Measurements from ENCODE around the gene BTBD9.

The BTBD9 gene

DNA sequence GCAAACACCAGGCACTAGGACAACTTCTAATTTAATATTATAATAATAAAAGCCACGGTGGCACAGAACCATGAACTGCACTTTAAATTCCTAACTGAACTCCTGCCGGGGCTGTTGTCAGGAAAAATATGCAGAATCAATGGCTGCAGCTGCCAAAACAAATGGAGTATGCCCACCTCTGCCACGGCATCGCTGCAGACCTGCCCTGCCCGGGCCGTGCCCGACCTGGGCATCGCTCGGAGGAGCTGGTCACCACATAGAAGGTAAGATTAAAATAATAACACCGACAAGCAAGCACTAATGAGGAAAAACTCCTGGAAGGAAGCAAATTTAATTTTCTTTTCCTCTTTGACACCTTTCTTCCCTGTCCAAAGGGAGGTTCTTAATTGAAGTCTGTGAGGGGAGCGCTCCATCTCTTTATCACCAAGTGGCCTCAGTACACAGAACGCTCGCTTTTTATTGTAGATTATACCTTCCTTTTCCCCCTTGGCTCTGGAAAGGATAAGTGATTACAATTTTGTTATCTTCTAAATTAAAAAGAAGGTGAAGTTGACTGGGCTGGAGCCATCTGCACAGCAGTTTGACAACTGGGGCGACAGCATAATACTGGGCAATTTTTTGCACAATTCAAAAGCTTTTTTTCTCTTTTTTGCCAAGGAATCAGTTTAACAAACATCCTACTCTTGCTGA, 468.9 kb downstream of the BTBD9 start:
- DNase-seq, result no peak

DNA sequence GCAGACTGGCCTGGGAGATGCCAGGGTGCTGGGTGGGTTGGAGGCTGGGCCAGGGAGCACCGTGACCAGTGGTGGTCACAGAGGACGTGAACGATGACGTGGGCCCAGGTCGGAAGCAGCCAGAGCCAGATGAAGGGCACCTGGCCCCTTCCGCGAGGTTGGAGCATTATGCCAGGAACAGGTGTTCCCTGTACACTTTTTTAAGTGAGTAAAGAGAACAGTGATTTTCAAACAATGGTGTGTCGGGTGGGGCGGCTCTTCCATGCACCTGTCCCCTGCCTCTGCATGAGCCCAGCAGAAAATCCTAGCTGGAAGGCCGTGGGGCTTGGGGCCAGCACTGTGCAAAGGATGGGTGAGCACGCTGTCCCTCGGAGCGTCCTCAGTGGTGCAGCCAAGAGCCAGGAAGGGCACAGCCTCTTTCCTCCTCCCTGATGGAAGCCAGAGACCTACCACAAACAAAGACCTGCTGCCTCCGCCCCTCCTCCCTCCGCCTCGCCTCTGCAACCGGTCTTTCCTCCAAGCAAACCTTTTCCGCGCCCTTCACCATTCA, 469.7 kb downstream of the BTBD9 start:
- DNase-seq, result no peak

DNA sequence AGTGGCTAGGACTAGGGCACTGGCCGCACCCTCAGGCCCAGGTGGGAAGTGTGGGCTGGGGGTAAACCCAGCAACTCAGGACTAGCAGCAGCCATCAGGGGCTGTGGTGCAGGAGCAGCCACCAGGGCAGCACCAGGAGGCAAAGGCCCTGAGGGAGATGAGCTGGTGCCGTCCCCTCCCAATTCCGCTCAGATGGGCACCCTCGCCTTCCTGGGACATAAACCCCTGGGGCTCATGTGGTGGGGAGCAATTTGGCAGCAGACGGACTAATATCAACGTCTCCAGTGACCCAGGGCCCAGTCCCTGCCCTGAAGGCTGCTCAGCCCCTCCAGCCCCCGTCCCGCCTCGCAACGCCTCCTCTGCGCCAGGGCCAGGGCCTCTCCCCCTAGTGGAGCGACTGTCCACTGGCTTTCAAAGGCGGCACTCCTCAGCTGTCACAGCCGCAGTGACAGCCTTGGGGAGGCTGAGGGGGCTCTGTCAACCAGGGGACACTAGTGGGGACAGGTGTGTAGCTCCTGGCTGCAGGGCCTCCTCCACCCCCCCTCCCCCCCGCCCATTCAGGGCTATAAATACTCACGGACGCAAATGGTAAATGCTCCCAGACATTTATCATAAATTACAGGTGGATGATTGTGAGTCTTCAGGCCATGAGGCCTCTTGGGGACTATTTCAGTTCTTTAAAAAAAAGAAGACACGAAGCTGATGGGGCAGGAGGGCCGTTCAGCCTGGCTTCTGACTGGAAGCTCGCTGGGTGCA, 470.3 kb downstream of the BTBD9 start:
- DNase-seq, result no peak

DNA sequence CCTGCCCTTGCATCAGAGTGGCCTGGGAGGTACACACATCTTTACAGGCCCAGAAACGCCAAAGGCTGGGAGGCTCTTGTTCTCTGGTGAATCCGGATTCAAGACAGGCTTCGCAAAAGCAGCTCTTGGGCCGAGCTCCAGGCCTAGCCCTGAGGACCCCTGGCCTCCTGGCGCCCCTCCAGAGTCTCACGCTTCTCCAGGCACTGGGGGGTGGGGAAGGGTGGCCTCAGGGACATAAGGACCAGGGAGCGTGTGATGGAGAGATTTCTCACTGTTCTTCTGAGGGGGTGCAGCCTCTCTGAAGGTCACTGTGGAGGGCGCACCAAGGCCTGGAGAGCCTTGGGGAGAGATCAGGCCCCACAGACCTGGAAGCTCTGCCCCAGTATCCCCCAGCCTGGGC, 471.0 kb downstream of the BTBD9 start:
- DNase-seq, result no peak

DNA sequence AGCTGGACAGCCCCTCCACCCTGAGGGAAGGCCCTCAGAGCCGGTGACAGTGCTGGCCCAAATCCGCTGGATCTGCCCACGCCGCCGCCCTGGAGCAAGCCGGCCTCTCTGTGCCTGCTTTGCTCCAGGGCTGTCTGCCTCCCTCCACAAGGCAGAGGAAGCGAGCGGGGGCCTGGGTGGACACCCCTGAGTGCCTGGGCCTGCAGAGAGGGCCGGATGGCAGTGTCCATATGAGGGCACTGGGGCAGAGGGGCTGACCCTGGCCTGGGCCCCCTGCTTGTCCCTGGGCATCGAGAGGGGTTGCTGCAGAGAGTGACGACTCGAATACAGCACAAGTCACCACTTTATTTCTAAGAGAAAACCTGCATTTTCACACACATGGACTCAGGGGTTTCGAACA, 471.6 kb downstream of the BTBD9 start:
- no peak for DNase-seq

DNA sequence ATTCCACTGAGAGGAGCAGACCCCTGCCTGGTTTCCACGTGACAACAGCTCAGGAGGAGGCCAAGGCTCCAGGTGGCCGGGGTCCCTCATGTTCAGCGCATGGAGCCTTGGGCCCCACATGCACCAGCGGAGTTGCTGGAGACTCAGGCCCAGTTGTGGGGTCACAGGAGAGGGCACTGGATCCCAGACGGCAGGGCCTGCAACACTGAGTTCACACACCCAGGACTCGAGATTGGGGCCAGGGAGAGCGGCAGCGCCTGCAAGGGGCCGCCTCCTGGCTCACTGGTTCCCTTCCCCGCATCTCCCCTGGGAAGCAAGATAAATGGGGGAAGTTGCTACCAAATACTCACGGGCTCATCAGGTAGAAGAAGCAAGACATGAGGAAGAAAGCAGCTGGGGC, 472.1 kb downstream of the BTBD9 start:
- DNase-seq, result no peak

DNA sequence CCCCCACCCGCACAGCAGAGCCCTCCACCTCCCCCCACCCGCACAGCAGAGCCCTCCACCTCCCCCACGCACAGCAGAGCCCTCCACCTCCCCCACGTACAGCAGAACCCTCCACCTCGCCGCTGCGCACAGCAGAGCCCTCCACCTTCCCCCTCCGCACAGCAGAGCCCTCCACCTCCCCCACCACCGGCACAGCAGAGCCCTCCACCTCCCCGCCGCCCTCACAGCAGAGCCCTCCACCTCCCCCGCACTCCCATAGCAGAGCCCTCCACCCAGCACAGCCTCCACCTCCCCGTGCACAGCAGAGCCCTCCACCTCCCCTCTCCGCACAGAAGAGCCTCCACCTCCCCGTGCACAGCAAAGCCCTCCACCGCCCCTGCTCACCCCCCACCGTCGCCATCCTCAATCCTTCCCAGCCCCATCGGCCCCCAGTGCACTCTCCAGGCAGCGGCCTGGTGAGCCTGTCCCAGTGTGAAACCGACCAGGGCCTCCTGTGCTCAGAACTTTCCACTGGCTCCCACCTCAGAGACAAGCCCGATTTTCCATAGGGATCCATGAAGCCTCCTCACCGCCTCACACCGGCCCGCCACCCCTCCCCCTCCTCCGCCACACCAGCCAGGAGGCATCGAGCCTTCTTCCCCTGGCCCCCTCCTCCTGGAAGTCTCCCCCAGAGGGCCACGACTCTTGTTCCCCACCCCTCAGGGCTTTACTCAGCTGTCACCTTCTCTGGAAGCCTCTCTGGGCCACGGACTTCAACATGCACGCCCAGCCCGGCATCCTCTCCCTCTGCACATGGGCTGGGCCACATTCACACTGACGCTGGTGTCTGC, 473.1 kb downstream of the BTBD9 start:
- DNase-seq, result no peak

DNA sequence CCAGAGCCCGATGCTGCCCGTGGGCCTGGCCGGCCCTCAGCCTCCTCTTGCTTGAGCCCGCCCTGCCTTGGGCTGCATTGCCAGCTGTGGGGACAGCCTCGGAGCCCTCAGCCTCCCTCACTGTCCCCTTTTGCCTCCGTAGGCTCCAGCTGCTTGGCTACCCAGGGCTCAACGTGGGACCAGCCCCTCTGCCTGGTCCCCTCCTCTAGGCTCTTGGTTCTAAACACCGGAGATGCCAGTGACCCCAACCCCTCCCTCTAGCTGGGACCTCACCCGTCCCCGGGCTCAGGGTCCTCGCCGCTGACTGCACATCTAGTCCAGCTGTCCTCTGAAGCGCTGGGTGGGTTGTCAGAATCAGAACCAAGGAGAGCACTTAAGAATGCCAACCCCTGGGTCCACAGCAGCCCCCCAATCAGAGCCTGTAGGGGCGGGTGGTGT, 475.0 kb downstream of the BTBD9 start:
- DNase-seq, result no peak

DNA sequence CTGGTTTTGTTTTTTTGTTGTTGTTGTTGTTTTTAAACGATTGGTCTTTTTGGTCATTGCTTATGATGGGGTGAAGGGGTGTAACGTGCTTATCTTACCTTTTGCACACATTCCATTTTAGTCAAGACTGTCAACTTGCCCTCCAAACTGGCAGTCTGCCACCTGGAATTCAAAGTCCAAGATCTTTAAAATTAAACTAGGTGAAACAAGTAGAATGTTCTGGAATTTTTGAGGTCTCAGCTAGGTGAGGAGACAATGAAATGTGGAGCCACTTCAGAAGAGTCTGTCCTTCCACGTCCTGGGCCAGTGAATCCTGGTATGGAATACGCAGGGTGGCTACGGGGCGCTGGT, 475.6 kb downstream of the BTBD9 start:
- no peak for DNase-seq

DNA sequence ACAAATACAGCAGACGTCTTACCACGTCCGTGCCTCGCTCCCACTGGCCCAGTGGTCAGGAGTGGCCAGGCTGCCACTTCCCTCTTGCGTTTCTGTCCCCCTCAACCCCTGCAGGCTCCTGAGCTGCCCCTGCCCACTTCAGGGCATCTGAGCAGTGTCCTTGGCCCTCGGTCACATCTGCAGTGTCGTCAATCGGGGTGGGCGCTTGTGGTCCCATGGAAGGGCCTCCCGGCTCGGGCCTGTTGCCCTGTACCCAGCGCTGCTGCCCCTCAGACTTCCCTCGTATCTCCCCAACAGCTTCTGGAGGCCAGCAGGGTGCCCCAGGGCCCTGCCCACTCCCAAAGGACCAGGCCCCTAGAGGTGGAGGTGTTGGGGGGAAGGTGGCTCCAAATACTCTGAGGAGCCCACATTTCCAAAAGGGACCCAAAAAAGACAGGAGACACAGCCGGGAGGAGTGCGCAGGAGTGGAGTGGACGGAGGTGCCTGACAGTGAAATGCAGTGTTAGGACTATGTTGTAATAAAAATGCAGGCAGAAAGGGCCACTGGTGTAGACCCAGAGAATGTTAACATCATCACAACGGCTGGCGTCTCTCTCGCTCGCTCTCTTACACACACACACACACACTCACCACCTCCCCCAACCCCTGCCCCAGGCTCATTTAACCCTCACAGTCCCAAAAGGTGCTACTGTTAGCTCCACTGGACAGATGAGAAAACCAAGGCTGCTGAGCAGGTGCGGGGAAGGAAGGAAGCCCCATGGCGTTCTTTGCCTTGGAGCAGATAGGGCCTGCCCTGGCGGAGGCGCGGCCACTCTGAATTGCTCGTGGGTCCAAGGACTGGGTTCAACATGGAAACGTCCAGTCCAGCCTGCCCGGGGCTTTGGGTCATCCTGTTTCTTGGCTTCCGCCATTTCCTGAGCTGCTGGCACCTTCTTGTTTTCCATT, 476.3 kb downstream of the BTBD9 start:
- no peak for DNase-seq

DNA sequence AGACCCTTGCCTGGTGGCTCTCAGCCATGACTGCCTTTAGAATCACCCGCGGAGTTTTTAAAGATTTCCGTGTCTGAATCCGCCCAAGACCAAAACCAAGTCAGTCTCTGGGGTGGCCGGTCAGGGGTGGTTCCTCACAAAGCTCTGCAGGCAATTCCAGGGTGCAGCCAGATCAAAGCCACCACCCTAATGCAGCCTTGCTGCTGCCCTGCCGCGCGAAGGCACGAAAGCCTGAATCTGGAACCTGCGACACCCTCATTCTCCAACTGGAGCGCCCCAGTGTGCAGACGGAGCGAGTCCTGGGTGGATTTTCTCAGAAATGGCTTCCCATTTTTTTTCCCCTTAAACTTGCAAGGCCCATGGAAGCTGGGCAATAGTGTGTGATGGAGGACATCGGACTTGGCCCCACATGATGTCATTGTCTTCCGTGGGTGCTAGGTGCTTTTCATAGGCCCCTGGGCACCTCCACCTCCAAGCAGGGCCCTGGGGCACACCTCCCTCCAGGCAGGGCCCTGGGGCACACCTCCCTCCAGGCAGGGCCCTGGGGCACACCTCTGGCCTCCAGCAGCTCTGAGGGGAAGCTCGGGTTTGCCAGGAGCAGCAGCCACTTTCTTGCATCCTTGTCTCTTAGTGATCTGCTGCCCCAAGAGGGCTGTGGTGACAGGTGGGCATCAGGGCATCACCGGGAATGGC, 477.1 kb downstream of the BTBD9 start:
- no peak for DNase-seq

DNA sequence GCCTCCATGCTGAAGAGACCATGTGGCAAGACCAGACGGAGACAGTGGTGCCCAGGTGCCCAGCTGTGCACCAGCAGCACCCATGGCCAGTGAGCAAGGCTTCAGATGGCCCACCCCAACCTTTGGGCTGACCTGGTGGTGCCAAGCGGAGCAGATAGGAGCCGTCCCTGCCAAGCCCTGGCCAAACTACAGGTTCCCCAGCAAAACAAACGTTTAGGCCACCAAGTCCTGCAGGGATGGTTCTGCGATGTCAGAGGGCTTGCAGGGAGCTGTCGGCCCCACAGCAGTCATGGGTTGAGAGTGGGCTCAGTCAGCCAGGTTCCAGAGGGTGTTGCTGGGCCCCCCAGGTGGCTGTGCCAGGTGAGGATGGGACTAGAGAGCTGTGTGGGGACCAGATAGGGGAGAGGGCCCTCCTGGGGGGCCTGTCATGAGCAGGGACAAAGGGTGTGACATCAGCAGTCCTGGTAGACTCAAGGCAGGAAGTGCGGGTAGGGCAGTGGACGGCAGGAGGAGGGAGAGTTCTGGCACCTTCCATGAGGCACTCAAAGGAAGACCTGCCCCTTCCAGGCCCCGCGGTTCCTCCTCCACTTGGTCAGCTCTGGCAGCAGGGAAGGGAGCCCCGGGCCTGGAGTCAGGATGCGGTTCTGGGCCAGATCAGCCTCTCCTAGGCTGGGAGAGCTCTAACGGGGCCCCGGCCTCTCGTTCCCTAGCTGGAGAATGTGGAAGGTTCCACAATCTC, 477.8 kb downstream of the BTBD9 start:
- no peak for DNase-seq

DNA sequence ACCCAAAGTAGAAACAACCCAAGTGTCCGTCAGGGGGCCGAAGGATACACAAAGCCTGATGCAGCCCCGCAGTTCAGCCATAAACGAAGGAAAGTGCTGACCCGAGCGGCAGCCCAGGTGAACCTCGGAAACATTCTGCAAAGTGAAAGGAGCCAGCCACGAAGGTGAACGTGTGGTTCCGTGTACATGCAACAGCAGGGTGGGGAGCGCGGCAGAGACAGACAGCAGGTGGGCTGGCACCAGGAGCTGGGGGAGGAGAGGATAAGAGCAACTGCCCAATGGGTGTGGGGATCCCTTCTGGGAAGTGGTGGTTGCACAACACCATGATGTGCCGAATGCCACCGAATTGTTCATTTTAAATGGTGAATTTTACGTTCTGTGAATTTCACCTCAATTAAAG, 478.4 kb downstream of the BTBD9 start:
- DNase-seq, result no peak

DNA sequence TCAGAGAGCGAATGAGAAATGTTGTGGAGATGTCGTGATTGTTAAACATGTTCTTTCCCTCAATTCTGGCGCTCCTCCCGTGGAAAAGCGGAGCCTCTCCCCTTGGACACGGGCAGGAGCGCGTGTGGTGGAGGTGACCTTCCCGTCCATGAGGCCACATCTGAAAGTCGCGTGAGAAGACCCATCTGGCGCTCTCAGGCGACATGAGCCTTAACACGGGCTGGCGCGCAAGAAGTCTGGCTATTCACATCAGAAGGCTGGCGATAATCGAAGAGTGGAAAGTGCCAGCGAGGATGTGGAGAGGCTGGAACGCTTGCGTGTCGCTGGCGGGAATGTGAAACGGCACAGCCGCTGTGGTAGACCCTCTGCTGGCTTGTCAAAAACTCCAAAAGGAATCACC, 478.9 kb downstream of the BTBD9 start:
- DNase-seq, result no peak

DNA sequence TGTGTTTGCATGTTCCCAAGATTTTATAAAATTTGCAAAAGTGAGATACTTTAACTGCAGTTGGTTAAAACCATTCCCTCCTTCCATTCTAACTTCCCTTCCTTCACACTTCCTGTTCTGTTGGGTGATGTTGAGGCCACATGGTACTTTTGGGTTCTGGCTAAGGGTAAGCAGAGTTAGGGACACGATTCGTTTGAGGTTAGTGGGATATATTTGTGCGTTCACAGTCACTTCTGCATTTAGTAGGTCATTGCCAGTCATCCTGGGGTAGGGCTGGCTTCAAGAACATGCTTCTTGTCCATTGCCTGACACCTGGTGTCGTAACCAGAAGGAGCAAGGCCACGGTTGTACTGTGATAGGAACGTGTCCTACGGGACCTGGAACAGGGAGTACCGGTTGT, 480.1 kb downstream of the BTBD9 start:
- DNase-seq, result no peak

DNA sequence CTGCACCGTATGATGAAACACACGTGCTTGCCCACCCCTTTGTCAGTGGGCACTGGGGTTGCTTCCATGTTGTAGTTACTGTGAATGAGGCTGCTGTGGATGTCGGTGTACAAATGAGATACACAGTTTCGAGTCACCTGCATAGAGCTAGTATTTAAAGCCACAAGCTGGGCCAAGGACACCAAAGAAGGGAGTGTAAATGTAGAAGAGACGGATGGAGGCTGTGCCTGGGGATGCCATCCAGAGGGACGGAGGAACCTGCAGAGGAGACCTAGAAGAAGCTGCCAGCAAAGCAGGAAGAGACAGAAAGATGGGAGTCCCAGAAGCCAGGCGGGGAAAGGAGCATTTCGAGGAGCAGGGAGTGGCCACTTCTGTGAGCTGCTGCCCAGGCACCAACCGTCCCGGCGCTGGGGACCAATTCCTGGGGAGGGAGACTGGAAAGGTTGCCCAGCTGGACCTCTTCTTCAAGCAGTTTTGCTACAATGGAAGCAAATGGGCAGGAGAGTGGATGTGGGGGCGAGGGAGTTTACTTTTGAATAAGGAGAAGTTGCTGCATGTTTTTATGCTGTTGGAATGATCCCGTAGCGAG, 480.9 kb downstream of the BTBD9 start:
- DNase-seq, result no peak

DNA sequence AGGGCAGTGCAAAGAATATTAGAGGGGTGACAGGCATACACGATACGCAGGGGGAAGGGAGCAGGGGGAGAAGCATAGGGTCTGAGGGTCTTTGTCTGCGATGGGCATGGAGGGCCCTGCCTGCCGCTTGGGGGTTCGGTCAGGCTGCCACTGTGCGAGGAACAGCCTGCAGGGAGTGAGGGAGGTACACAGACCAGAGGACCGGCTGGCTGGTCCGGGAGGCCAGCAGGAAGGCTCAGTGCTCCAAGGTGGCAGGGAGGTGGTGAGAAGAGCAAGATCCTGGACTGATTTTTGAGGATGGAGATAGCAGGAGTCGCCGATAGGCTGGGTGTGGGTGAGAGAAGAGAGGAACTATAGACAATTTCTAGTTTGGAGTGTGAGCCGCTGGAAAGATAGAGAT, 481.8 kb downstream of the BTBD9 start:
- DNase-seq, result no peak

DNA sequence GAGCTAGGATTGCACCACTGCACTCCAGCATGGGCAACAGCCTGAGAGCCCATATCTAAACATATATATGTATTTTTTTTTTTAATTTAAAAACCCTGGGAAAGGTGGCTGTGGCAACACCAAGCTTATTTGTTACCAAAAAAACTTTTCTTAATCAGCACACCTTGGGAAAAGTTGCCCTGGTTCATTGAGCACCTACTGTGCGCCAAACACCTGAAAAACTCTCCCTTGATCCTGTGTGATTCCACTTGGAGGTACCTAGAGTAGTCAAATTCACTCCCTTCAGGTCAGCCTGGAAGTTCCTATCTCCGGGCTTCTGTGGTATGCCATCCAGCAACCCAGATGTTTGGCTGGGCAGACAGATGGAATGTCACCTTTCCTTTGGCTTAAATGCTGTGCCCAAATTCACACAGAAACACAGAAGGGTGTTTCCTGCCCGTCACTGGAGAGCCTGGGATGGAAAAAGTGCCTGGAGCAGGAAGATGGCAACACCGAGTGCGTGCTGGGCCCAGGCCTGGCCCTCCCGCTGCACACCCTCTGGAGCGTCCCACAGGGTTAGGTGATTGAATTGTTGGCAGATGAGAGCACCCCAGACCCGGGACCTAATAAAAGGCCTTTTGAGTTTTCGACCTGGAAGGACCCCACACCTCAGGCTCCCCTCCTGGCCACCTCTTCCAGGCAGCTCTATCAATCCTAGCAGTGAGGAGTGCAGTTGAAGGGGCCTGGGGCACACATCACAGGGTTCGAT, 482.7 kb downstream of the BTBD9 start:
- DNase-seq, result no peak

DNA sequence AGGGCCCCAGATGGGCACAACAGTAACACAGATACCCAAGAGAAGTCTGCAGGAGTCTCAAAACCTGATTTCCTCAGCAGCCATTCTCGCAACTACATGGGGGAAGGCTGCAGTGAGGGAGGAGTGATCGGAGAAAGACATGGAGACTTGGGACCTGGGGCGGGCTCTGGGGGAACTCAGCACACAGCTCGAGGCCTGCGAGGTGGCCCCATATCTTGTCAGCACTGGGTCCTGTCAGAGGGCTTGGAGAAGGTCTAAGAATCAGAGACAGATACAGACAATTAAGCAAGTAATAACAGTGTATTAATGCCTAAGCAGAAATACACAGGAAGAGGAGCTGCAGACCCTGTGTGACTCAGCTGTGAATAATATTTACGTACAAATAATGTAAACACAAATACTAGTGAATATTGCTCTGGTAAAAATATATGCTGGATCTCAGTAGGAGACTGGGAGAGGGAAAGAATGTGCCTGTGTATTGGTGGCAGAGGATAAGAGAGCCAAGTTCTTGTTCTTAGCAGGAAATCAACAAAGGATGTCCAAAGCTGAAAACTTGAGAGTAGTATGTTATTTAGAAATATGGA, 484.0 kb downstream of the BTBD9 start:
- DNase-seq, result no peak

DNA sequence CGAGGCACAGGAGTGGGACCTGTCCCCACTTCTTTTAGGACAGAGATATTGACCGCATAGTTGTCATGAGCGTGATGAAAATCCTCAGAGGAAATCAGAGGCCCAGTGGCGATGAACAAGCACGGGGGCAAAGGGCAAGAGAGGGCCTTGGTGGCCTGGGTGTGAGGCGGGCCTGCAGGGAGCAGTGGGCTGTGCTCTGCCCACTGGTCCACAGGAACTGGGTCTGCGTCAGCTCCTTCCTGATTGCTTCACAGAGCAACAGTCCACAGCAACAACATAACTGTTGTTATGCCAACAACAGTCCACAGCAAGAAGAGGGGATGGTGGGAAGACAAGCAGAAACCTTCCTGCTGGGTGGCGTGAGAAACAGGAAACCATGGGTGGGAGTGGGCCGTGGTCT, 484.6 kb downstream of the BTBD9 start:
- no peak for DNase-seq
